ENCODE data around the gene GOLIM4.

GOLIM4 gene

GRCh38 chr3:168124791-168125190 is 29.1 kb upstream of the GOLIM4 start:
- no peak for TF ChIP-seq CTCF (IDR thresholded peaks at IDR 0.05)
- H3K4me3 ChIP-seq, result no peak overlapping the region
- H3K27ac ChIP-seq, result no peak overlapping the region
- DNase-seq (ENCODE audit: low spot score), result no peak

- Histone ChIP-seq H3K4me3 (no peak overlapping the region), H3K27ac (no peak overlapping the region)
- no peak for TF ChIP-seq CTCF (IDR thresholded peaks at IDR 0.05)
- DNase-seq (ENCODE audit: low spot score), result no peak
Measured at GRCh38 chr3:168124291-168124690, 28.6 kb upstream of the GOLIM4 start.

GRCh38 chr3:168123201-168124176 is 27.8 kb upstream of the GOLIM4 start:
- Histone ChIP-seq H3K27ac (no peak overlapping the region), H3K4me3 (no peak overlapping the region)
- no peak for TF ChIP-seq CTCF (IDR thresholded peaks at IDR 0.05)
- no peak for DNase-seq (ENCODE audit: low spot score)

GRCh38 chr3:168121184-168122017 is 25.7 kb upstream of the GOLIM4 start:
- peak overlapping the region; percentile 22 for H3K4me3 ChIP-seq
- peak overlapping the region in 1 of 2 donors; percentile 65 for H3K27ac ChIP-seq
- no peak for DNase-seq (ENCODE audit: low spot score)
- no peak for TF ChIP-seq CTCF (IDR thresholded peaks at IDR 0.05)

- H3K27ac ChIP-seq, result no peak overlapping the region
- TF ChIP-seq CTCF (IDR thresholded peaks at IDR 0.05), result no peak
Measured at GRCh38 chr3:168117853-168118313, 22.2 kb upstream of the GOLIM4 start.

GRCh38 chr3:168117059-168117458 is 21.3 kb upstream of the GOLIM4 start:
- no peak for TF ChIP-seq CTCF (IDR thresholded peaks at IDR 0.05)
- H3K27ac ChIP-seq, result no peak overlapping the region
- no peak overlapping the region for H3K4me3 ChIP-seq
- no peak for DNase-seq (ENCODE audit: low spot score)

More at GRCh38 chr3:168117853-168118313, 22.2 kb upstream of the GOLIM4 start:
- DNase-seq (ENCODE audit: low spot score), result no peak
- no peak overlapping the region for H3K4me3 ChIP-seq

Data from coronary artery (tissue), 2 donors.